ENCODE results near the gene CDS2.
A peak's percentile ranks its signal among the peaks of the same experiment; 100 is the strongest.

Gene CDS2

GRCh38 chr20:5119435-5120184, 7.2 kb upstream of the CDS2 start, which contains the start of gene PCNA:
Gene PCNA, minus strand, starts transcription at chr20:5119958. Its CDS starts 160 bp downstream, at chr20:5119798.
- DNase-seq = peak; percentile 97

DNA sequence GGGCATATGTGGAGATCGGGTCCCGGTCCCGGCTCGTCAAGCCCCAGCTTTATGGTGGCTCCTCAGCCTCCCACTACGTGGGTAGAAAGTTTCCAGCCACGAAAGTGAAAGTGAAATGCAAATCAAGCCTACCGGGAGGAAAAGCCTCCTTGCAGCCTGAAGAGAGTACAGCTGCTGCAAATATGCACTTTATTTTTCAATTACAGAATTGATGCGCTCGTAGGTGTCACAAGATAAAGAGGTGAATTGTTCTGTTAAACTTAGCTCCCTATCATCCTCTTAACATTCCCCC, 6.7 kb upstream of the CDS2 start:
- DNase-seq = no peak

- DNase-seq = no peak
Observed at GRCh38 chr20:5122873-5123260, 3.9 kb upstream of the CDS2 start.

- DNase-seq = no peak
Observed at GRCh38 chr20:5127204-5127858, 523 bp downstream of the CDS2 start.

DNA sequence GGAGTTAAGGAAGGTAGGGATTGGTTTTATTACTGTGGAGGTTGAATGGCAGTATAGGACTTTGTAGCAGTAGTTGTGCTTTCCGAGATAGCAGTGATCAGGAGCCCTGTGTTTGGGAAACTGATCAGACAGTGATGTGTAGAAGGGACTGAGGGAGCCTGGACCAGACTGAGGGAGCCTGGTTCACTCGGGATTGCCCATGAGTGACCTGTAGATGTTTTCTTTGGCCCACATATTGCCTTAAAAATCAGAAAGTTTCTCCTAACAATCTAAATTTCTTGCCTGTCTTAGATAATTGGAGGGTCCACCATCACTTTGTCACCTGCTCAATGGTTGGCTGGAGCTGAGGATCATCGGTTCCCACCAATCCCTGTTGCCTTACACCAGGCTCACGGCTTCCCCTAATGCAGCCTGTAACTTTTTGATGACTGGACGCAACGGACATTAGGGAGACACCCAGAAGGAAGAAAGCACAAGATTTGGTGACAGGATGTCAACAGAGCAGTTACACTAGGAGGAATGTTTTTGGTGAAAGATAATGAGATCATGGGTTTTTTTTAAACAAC, 1.1 kb downstream of the CDS2 start:
- no peak for DNase-seq

DNA sequence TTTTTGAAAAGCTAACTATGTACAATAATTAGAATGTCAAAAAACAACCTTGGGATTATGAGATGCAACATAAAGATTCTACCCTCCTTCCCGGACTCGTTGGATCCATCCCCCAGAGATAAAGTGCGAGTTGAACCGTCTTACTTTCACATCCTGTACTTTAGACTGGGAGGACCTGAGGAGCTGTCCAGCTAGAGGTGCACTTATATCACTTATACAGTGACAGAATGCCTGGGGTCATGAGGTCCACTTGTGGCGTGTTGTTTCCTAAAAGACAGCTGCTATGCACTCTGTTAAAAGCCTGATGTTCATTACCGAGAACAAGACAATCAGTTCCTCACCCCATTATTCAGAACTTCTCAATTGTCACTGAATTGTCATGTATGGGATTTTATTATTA, 2.1 kb downstream of the CDS2 start:
- no peak for DNase-seq

DNA sequence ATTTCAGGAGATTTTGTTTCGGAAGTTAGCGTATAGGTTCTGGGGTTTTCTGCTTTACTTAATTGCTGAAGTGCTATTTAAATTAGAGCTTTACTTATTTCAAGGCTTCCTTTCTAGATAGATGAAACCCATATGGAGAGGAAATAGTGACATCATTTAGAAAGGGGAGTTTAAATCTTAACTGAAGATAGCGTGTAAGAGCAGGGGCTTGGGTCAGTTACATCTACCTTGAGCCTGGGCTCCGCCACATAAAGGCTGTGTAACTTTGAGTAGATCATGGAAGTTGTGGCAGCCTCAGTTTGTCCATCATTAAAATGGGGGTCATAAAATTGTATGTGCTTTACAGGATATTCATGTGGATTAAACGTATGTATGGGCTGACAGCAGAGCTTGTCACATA, 4.7 kb downstream of the CDS2 start:
- no peak for DNase-seq

DNA sequence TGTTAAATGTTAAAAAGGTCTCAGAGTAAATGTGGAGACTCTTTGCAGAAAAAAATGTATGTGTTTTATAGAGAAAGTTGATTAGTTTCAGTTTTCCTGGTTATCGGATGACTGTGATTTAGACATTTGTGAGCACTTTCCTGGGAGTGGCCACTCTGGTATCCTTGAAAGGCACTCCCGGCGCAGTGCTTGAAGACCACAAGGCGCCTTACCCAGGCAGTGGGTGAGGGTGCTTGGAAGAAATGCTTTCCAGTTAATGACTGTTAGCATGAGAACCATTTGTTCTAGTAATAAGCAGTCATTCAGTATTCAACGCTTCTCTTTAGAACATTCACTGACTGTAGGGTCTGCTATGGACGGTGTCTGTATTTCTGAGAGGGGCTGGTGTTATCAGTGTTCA, 7.2 kb downstream of the CDS2 start:
- DNase-seq = no peak

- DNase-seq = no peak
Observed at GRCh38 chr20:5135363-5136012, 8.7 kb downstream of the CDS2 start.

- no peak for DNase-seq
Observed at GRCh38 chr20:5136096-5136495, 9.3 kb downstream of the CDS2 start.

DNA sequence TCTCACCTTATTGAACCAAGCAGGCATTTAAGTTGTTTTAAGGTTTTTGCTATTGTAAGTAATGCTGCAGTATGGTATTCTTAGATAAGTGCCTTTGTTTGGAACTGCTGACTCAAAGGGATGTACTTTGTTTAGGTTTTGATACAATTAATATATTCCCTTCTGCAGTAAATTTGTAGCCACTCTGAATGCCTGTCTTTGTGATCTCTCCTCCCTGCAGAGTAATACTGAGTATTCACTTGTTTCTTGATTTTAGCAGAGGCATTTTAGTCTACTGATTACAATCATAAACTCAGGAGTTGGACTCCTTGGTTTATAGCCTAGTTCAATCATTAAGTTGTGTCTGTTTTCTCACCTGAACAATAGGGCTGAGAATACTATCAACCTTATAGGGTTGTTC, 13.4 kb downstream of the CDS2 start:
- no peak for DNase-seq

DNA sequence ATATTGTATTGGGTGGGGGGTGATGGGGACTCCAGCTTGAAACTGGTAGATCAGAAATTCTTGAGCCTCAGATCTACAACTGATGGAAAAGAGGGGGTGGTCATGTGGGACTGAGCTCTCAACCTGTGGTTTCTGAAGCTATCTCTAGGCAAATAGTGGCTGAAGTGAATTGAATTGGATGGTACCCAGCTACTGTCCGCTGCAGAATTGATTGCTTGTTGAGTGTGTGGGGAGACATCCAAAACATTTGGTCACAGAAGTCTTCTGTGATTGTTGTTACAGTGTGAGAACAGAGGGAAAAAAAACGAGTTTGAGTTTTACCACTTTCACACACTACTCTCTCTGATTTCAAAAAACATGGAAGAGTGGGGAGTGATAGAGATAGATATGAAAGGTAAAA, 14.8 kb downstream of the CDS2 start:
- DNase-seq = no peak

DNA sequence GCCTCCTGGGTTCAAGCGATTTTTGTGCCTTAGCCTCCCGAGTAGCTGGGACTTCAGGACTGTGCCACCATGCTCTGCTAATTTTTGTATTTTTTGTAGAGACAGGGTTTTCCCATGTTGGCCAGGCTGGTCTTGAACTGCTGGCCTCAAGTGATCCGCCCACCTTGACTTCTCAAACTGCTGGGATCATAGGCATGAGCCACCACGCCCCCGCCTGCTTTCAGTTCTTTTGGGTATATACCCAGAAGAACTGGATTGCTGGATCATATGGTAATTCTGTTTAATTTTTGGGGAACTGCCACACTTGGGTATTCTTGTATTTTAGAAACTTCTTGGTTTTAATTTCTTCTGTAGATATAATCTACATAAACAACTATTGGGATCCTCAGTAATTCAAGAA, 17.0 kb downstream of the CDS2 start:
- no peak for DNase-seq

- no peak for DNase-seq
Observed at GRCh38 chr20:5145365-5146098, 18.7 kb downstream of the CDS2 start.

- no peak for DNase-seq
Observed at GRCh38 chr20:5146099-5146668, 19.4 kb downstream of the CDS2 start.

- DNase-seq = no peak
Observed at GRCh38 chr20:5146871-5147592, 20.2 kb downstream of the CDS2 start.

DNA sequence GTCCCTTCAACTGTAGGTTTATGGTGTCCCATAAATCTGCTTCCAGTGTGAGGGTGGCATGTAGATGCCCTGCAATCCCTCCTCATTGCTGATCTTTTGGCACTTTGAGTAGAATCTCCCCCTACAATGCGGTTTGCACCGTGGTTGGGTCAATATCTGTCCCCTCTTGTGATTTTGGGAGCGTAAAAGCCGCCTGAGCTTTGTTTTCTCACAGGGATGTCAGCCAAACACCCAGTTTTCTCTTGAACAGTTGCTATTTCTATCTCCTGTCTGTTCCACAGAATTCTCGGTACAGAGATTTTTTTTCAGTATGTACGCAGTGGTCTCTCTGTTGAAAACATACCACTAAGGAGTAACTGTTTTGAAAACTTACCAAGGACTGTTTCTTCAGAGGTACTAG, 21.8 kb downstream of the CDS2 start:
- DNase-seq = no peak

DNA sequence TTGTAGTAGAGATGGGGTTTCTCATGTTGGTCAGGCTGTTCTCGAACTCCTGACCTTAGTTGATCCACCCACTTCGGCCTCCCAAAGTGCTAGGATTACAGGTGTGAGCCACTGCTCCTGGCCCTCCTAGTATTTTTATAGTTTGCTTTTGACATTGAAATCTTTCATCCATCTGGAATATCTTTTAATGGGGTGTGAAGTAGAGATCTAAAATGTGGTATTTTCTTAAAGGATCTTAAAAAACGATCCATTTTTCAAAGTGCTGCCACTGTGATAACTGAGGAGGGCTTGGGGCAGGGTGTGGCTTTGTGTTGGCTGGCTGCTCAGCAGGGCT, 23.1 kb downstream of the CDS2 start:
- DNase-seq = no peak

DNA sequence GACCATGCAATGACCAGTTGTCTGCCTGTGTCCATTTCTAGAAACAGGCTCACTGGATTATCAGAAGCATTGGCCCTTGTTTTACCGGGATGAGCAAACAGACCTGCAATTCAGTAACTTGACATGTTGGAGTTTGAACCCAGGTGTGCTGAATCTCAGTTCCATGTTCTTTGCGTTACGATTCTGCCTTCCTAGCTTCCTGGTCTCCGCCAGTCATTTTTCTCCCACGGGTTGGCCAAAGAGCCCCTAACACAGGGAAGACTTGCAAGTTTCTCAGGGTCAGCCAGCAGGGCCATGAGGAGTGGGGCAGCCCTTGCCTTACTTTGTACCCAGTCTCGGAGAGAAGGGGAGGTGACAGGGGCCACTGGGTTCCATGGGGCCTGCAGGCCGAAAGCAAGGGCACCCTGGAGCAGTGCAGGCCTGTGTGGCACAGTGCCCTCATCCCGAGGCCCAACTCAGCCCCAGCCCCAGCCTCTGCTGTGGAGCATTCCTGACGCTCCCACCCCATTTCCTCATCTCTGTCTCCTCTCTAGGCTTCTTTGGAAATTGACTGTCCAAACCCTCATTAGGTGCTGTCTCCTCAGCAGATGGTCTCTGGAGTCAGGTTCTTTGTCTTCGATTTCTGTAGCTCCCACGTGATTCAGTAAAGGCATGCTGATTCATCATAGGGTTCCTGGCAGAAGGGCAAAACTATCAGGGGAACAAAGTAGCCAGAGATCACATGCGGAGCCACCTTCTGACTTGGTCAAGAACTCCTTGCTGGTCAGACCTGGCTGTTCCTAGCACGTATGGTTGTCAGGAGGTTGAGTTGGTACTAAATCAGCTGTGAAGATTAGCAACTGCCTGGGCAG, 23.6 kb downstream of the CDS2 start:
- DNase-seq = no peak

DNA sequence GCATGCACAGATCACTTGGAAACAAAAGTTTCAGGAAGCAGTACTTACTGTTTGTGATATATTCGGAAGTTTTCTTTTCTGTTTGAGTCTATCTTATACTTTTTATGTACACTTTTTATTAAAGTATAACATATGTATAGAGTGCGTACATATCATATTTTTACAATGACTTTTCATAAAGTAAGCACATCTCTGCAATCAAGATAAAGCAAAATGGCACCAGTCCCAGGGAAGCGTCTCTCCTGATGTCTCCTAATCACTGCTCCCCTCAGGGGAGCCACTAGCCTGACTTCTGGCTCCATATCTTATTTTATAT, 26.3 kb downstream of the CDS2 start:
- no peak for DNase-seq

Data from fibroblast of skin of scalp (primary cell).